CD14-positive monocyte (primary cell): ENCODE measurements around the gene SCAPER. TPM values are rescaled to one million over a fixed set of nuclear protein-coding genes. Genes with fewer than 3 reads are reported as not detected.

Source experiments
- DNase-seq, 3 donors: peaks; one replicate each; pipeline ENCODE4 v3.0.0-alpha.2; 2011 to 2022
- H2AFZ ChIP-seq: 2 replicates; pipeline ENCODE4 v1.6.0; 2012; ENCODE audit warnings: mild to moderate bottlenecking, low read depth, low read length, inconsistent platforms; ENCODE audit not compliant: insufficient read depth, poor library complexity, severe bottlenecking
- H3K27ac ChIP-seq, 2 donors: 1 replicate in 1 of 2; 2 replicates in 1 of 2; pipeline ENCODE4 v1.5.1; 2012 to 2013; ENCODE audit warnings: low read length in 2 of 2, control low read depth in 1 of 2, inconsistent platforms in 1 of 2, low read depth in 1 of 2, mild to moderate bottlenecking in 1 of 2
- H3K27me3 ChIP-seq, 2 donors: one replicate each; pipeline versions ENCODE4 v1.6.0 to v1.6.1; 2011 to 2013; ENCODE audit warnings: low read length in 2 of 2; ENCODE audit not compliant: control insufficient read depth in 2 of 2, insufficient read depth in 2 of 2
- H3K36me3 ChIP-seq, 2 donors: replicated peaks in 1 of 2; 1 replicate in 1 of 2; 2 replicates in 1 of 2; pipeline versions ENCODE4 v1.5.1 to v1.6.1; 2012 to 2013; ENCODE audit warnings: low read length in 2 of 2, control low read depth in 1 of 2, inconsistent platforms in 1 of 2, mild to moderate bottlenecking in 1 of 2; ENCODE audit not compliant: insufficient read depth in 2 of 2, control insufficient read depth in 1 of 2
- H3K4me1 ChIP-seq, 2 donors: 1 replicate in 1 of 2; 2 replicates in 1 of 2; pipeline versions ENCODE4 v1.5.1 to v1.6.1; 2012 to 2013; ENCODE audit warnings: low read length in 2 of 2, control low read depth in 1 of 2, inconsistent platforms in 1 of 2, mild to moderate bottlenecking in 1 of 2, moderate library complexity in 1 of 2; ENCODE audit not compliant: insufficient read depth in 2 of 2, control insufficient read depth in 1 of 2
- H3K4me2 ChIP-seq: replicated peaks from 2 replicates; pipeline ENCODE3; 2012; ENCODE audit warnings: low read length, moderate library complexity, mild to moderate bottlenecking; ENCODE audit not compliant: poor library complexity, severe bottlenecking; ENCODE audit errors: extremely low read depth
- H3K4me3 ChIP-seq, 3 experiments: fragments of 200-600 bp in 1 of 3; sonication (generic) in 1 of 3; replicated peaks in 1 of 3; 1 replicate in 2 of 3; 2 replicates in 1 of 3; pipeline ENCODE4 v1.5.1; 2011 to 2013; ENCODE audit warnings: low read length in 3 of 3, mild to moderate bottlenecking in 3 of 3, control low read depth in 2 of 3, low read depth in 2 of 3, inconsistent platforms in 1 of 3, moderate library complexity in 1 of 3
- H3K79me2 ChIP-seq: 2 replicates; pipeline ENCODE4 v1.6.0; 2012; ENCODE audit warnings: mild to moderate bottlenecking, control low read depth, inconsistent platforms, low read length, moderate library complexity; ENCODE audit not compliant: insufficient read depth
- H3K9ac ChIP-seq: 2 replicates; pipeline ENCODE4 v1.6.0; 2017; ENCODE audit warnings: low read length, mild to moderate bottlenecking; ENCODE audit not compliant: insufficient read depth, poor library complexity, severe bottlenecking
- H3K9me3 ChIP-seq, 2 donors: replicated peaks in 1 of 2; 1 replicate in 1 of 2; 2 replicates in 1 of 2; pipeline versions ENCODE4 v1.5.1 to v1.6.1; 2012 to 2013; ENCODE audit warnings: low read length in 2 of 2, control low read depth in 1 of 2; ENCODE audit not compliant: control insufficient read depth in 1 of 2, insufficient read depth in 1 of 2
- H4K20me1 ChIP-seq: 2 replicates; pipeline ENCODE4 v1.6.0; 2012; ENCODE audit warnings: mild to moderate bottlenecking, low read length, control low read depth, moderate library complexity; ENCODE audit not compliant: insufficient read depth
- H3K27ac Mint-ChIP-seq, 7 donors: one replicate each; pipeline ENCODE4 v1.8.0; 2020; ENCODE audit warnings: mild to moderate bottlenecking in 7 of 7, mixed read lengths in 7 of 7, moderate library complexity in 6 of 7, inconsistent platforms in 2 of 7
- H3K27me3 Mint-ChIP-seq, 3 donors: one replicate each; pipeline ENCODE4 v1.8.0; 2021 to 2022; ENCODE audit warnings: low read depth in 3 of 3, mild to moderate bottlenecking in 3 of 3, mixed read lengths in 3 of 3, moderate library complexity in 3 of 3, inconsistent platforms in 1 of 3
- H3K36me3 Mint-ChIP-seq, 2 donors: one replicate each; pipeline ENCODE4 v1.8.0; 2020; ENCODE audit warnings: mixed read lengths in 2 of 2, inconsistent platforms in 1 of 2, mild to moderate bottlenecking in 1 of 2
- H3K4me1 Mint-ChIP-seq: one replicate; pipeline ENCODE4 v1.8.0; 2020; ENCODE audit warnings: mild to moderate bottlenecking, mixed read lengths
- H3K4me3 Mint-ChIP-seq, 2 donors: one replicate each; pipeline ENCODE4 v1.8.0; 2020; ENCODE audit warnings: mild to moderate bottlenecking in 2 of 2, mixed read lengths in 2 of 2, moderate library complexity in 1 of 2
- H3K9me3 Mint-ChIP-seq, 7 donors: one replicate each; pipeline ENCODE4 v1.8.0; 2020 to 2022; ENCODE audit warnings: mixed read lengths in 7 of 7, mild to moderate bottlenecking in 6 of 7, moderate library complexity in 6 of 7, inconsistent platforms in 2 of 7
- WGBS: methylation state at CpG from one replicate; pipeline ENCODE4 v1.1.5; 2013; ENCODE audit warnings: missing lambda C conversion rate; ENCODE audit not compliant: insufficient coverage; 5-methylcytosine and 5-hydroxymethylcytosine counted together
- intact Hi-C, 2 donors: fragments of 100-400 bp; cut with micrococcal nuclease; formaldehyde crosslinking; loops; one replicate each; pipeline versions ENCODE4 v1.15.0 to v1.15.1; 2023
- polyA plus RNA-seq, 3 donors: library from polyadenylated mRNA; depleted of rRNA in 1 of 3; unstranded in 2 of 3; stranded (reverse) in 1 of 3; fragments of 300-500 nt in 2 of 3; fragments of >200 nt in 1 of 3; fragmentation: Illumina TruSeq in 2 of 3; gene quantifications; 1 replicate in 2 of 3; 2 replicates in 1 of 3; pipeline ENCODE4 v1.2.3, GENCODE V29; 2012 to 2021
- TF ChIP-seq, protein P1 (sequence below): fragments of 200-600 bp; IDR thresholded peaks from one replicate; pipeline ENCODE4 v1.8.0; 2022; ENCODE audit warnings: antibody characterized with exemption, mild to moderate bottlenecking

The SCAPER gene
- polyA plus RNA-seq, 3 donors = 2.5 to 5.4 (median 4.2) TPM

DNA sequence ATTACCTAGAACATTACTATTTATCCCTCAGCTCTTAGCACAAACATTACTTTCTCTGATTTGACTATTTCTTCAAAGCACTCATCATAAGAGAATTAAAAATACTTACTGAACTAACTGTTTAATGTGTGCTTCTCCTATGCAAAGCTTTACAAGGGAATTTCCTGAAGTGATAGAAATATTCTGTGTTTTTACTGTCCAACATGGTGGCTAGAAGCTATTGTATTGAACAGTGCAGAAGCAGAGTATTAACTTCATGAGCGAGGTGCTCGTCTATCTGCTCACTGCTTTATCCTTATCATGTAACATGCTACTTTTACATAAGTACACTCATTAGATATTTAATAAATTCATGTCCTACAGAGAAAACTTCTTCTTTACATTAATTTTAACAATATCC lies 329.5 kb downstream of the SCAPER start:
- no peak overlapping the region for H2AFZ ChIP-seq
- H3K9ac ChIP-seq = no peak overlapping the region
- H3K79me2 ChIP-seq = no peaks in the 10 kb centered on the region
- H3K4me2 ChIP-seq = no peak overlapping the region
- H3K27ac ChIP-seq = peak overlapping the region in 1 of 2 donors; percentile 3
- intact Hi-C loops = no loop called here
- peaks cover 0 to 6% of the 10 kb centered on the region in 2 donors for H3K9me3 ChIP-seq
- no peaks in the 10 kb centered on the region for H4K20me1 ChIP-seq
- H3K27ac Mint-ChIP-seq = peak overlapping the region in 2 of 7 donors; percentile 9 to 12
- H3K27me3 ChIP-seq = no peaks in the 10 kb centered on the region
- H3K4me1 ChIP-seq = peaks cover 10 to 13% of the 10 kb centered on the region in 2 donors
- peaks cover 0 to under 1% (median 0%) of the 10 kb centered on the region in 3 donors for H3K27me3 Mint-ChIP-seq
- H3K36me3 ChIP-seq = peaks cover 0 to 1% of the 10 kb centered on the region in 2 donors
- H3K4me3 ChIP-seq = no peak overlapping the region
- H3K4me1 Mint-ChIP-seq = peaks cover 19% of the 10 kb centered on the region
- H3K4me3 Mint-ChIP-seq = peak overlapping the region in 1 of 2 donors; percentile 28
- 100% methylated on average over 1 of the region's 2 CpGs for WGBS
- H3K36me3 Mint-ChIP-seq = peaks cover 4 to 9% of the 10 kb centered on the region in 2 donors
- H3K9me3 Mint-ChIP-seq = peaks cover 0 to 8% (median 5%) of the 10 kb centered on the region in 7 donors
- DNase-seq = no peak
- TF ChIP-seq, protein P1, sequence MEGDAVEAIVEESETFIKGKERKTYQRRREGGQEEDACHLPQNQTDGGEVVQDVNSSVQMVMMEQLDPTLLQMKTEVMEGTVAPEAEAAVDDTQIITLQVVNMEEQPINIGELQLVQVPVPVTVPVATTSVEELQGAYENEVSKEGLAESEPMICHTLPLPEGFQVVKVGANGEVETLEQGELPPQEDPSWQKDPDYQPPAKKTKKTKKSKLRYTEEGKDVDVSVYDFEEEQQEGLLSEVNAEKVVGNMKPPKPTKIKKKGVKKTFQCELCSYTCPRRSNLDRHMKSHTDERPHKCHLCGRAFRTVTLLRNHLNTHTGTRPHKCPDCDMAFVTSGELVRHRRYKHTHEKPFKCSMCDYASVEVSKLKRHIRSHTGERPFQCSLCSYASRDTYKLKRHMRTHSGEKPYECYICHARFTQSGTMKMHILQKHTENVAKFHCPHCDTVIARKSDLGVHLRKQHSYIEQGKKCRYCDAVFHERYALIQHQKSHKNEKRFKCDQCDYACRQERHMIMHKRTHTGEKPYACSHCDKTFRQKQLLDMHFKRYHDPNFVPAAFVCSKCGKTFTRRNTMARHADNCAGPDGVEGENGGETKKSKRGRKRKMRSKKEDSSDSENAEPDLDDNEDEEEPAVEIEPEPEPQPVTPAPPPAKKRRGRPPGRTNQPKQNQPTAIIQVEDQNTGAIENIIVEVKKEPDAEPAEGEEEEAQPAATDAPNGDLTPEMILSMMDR = no peak

DNA sequence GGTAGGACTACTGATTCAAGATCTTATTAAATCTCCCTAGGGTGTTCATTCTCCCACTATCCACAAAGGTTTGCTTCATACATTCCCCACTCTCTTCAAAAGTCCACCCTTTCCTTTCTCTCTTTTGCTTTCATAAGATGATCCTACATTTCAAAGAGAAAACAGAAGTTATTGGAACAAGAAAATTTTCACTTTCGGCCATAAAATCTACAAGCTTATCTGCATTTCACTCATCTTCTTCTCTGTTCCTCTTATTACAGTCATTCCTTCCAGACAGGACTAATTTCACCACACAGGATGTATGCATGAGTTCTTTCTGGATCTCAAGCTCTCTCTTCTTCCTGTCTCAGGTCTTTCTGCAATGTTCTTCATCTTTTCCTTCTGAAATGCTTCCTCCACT lies 329.9 kb downstream of the SCAPER start:
- H3K27me3 Mint-ChIP-seq = no peaks in the 10 kb centered on the region
- Histone ChIP-seq H3K27ac (peak overlapping the region in 1 of 2 donors; percentile 3), H3K79me2 (no peaks in the 10 kb centered on the region), H3K4me1 (peaks cover 10 to 13% of the 10 kb centered on the region in 2 donors), H3K4me2 (no peak overlapping the region), H3K27me3 (no peaks in the 10 kb centered on the region), H3K36me3 (peaks cover 0 to 5% of the 10 kb centered on the region in 2 donors), H3K4me3 (no peak overlapping the region), H2AFZ (no peak overlapping the region), H3K9ac (no peak overlapping the region), H3K9me3 (peaks cover 0 to 6% of the 10 kb centered on the region in 2 donors), H4K20me1 (no peaks in the 10 kb centered on the region)
- DNase-seq = no peak
- TF ChIP-seq, protein P1 = no peak
- peak overlapping the region in 1 of 2 donors; percentile 28 for H3K4me3 Mint-ChIP-seq
- peak overlapping the region in 5 of 7 donors; percentile 9 to 29 (median 12) for H3K27ac Mint-ChIP-seq
- H3K4me1 Mint-ChIP-seq = peaks cover 19% of the 10 kb centered on the region
- WGBS = 0% methylated on average over 1 of the region's 1 CpG
- H3K36me3 Mint-ChIP-seq = peaks cover 7 to 12% of the 10 kb centered on the region in 2 donors
- peaks cover 0 to 6% (median 3%) of the 10 kb centered on the region in 7 donors for H3K9me3 Mint-ChIP-seq
- intact Hi-C loops = no loop called here
